ENCODE measurements around the gene KCNK5. TPM values are rescaled to one million over a fixed set of nuclear protein-coding genes. Genes with fewer than 3 reads are reported as not detected.

The KCNK5 gene, protein sequence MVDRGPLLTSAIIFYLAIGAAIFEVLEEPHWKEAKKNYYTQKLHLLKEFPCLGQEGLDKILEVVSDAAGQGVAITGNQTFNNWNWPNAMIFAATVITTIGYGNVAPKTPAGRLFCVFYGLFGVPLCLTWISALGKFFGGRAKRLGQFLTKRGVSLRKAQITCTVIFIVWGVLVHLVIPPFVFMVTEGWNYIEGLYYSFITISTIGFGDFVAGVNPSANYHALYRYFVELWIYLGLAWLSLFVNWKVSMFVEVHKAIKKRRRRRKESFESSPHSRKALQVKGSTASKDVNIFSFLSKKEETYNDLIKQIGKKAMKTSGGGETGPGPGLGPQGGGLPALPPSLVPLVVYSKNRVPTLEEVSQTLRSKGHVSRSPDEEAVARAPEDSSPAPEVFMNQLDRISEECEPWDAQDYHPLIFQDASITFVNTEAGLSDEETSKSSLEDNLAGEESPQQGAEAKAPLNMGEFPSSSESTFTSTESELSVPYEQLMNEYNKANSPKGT
- under 0.01 and 0.15 TPM in 2 replicates for total RNA-seq

DNA sequence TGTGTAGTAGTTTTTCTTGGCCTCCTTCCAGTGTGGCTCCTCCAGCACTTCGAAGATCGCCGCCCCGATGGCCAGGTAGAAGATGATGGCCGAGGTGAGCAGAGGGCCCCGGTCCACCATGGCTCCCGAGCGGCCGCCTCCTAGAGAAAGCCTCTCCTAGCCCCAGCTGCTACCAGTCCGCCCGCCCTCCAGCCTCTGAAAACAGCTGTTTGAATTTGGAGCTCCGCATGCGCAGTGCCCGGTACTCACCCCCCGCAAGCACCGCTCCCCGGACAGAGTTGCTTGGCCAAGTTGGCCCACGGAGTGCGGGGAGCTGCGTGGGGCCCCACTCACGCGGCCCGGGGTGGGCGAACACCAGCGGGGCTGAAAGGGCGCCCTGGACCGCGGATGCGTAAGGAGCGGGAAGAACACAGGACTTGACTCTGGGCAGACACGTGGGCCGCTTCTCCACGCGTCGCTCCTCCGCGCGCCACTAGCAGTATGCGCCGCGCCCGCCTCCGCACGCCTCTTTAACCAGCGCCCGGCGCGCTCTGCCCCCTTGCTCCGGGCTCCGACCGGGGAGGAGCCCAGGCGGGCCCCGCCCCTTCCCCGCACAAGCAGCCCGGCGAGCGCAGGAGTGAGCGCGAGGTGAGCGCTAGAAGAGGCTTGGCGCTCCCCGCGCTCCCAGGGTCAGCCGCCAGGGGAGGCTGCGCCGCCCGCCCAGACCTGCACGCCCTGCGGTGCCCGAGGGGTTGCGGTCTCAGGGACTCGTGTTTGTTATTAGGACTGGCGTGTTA is at the start of gene KCNK5:
Gene KCNK5, minus strand, starts transcription at position 484 of the 776 bp plus-strand sequence. Its CDS starts 364 bp downstream, at position 120.

Other genes with a start within 250 kb of the KCNK5 start
- gene GLP1R, start 180.7 kb downstream of the KCNK5 start, total RNA-seq: not detected in 2 replicates
- 12.0 and 12.8 TPM in 2 replicates for gene SAYSD1, start 114.3 kb downstream of the KCNK5 start, total RNA-seq
- gene KCNK17, start 84.9 kb upstream of the KCNK5 start, total RNA-seq: not detected in 2 replicates
- gene KCNK16, start 93.2 kb upstream of the KCNK5 start, total RNA-seq: not detected in 2 replicates

Measured in bronchus fibroblast of lung (primary cell).